IPS-11a (cell line): ENCODE data around the gene ZNF771.
A peak's percentile ranks its signal among the peaks of the same experiment; 100 is the strongest.

ENCODE experiments used
- H3K4me3 ChIP-seq: one replicate; pipeline ENCODE4 v1.5.1; 2013; ENCODE audit warnings: low read depth, low read length, control low read depth

The ZNF771 gene

GRCh38 chr16:30407102-30407803 is at the start of gene ZNF771:
TSS of gene ZNF771 (plus strand) at chr16:30407606. CDS start at chr16:30408054, 448 bp downstream.
- H3K4me3 ChIP-seq = peak within 1 kb of the TSS; percentile 66

GRCh38 chr16:30357715-30358576 is 49.5 kb upstream of the ZNF771 start:
- no peak overlapping the region for H3K4me3 ChIP-seq

GRCh38 chr16:30358577-30358936 is 48.8 kb upstream of the ZNF771 start:
- H3K4me3 ChIP-seq = no peak overlapping the region

GRCh38 chr16:30358990-30359870 is 48.2 kb upstream of the ZNF771 start:
- no peak overlapping the region for H3K4me3 ChIP-seq

- no peak overlapping the region for H3K4me3 ChIP-seq
These were observed 47.6 kb upstream of the ZNF771 start for GRCh38 chr16:30359871-30360170.

GRCh38 chr16:30361180-30361579 is 46.2 kb upstream of the ZNF771 start:
- H3K4me3 ChIP-seq = no peak overlapping the region

- H3K4me3 ChIP-seq = no peak overlapping the region
These were observed 42.2 kb upstream of the ZNF771 start for GRCh38 chr16:30365200-30365599.

GRCh38 chr16:30366511-30366910 is 40.9 kb upstream of the ZNF771 start:
- H3K4me3 ChIP-seq = no peak overlapping the region

GRCh38 chr16:30367349-30368009 is 39.9 kb upstream of the ZNF771 start:
- no peak overlapping the region for H3K4me3 ChIP-seq

GRCh38 chr16:30368122-30368791 is 39.1 kb upstream of the ZNF771 start:
- no peak overlapping the region for H3K4me3 ChIP-seq

GRCh38 chr16:30368792-30369090 is 38.7 kb upstream of the ZNF771 start:
- peak overlapping the region; percentile 50 for H3K4me3 ChIP-seq

GRCh38 chr16:30369091-30369937 is 38.1 kb upstream of the ZNF771 start:
- H3K4me3 ChIP-seq = peak overlapping the region; percentile 50

GRCh38 chr16:30369938-30370455 is 37.4 kb upstream of the ZNF771 start:
- peak overlapping the region; percentile 50 for H3K4me3 ChIP-seq

GRCh38 chr16:30370456-30371247 is 36.8 kb upstream of the ZNF771 start, which contains the start of gene TBC1D10B:
TSS of gene TBC1D10B (minus strand) at chr16:30370494. CDS start at chr16:30370183, 311 bp downstream.
- H3K4me3 ChIP-seq = peak within 1 kb of the TSS; percentile 50

GRCh38 chr16:30371248-30371816 is 36.1 kb upstream of the ZNF771 start:
- H3K4me3 ChIP-seq = peak overlapping the region; percentile 21

- H3K4me3 ChIP-seq = no peak overlapping the region
These were observed 35.2 kb upstream of the ZNF771 start for GRCh38 chr16:30372038-30372712.

- no peak overlapping the region for H3K4me3 ChIP-seq
These were observed 34.7 kb upstream of the ZNF771 start for GRCh38 chr16:30372725-30373124.

- no peak within 1 kb of the TSS for H3K4me3 ChIP-seq
These were observed 32.9 kb upstream of the ZNF771 start, which contains the start of gene MYL11 for GRCh38 chr16:30374538-30374937. TSS of gene MYL11 (plus strand) at chr16:30374802. CDS start at chr16:30374858, 56 bp downstream.
